SK-N-SH (cell line): ENCODE results near the gene NRG3. TPM values are rescaled to one million over a fixed set of nuclear protein-coding genes. Genes with fewer than 3 reads are reported as not detected.
A peak's percentile ranks its signal among the peaks of the same experiment; 100 is the strongest.

ENCODE experiments used
- CTCF ChIA-PET: fragments of 300-600, 350-600 bp; formaldehyde crosslinking; extraction: SDS; loops from one replicate; lab custom pipeline; 2021; lab: Yijun Ruan, JAX
- POLR2A ChIA-PET: fragments of 350-600 bp; sonication (Branson Sonifier 250); formaldehyde crosslinking; extraction: SDS; loops from one replicate; lab custom pipeline; 2020; ENCODE audit warnings: antibody characterized with exemption, inconsistent platforms; lab: Yijun Ruan, JAX
- DNase-seq: peaks from one replicate; pipeline ENCODE4 v3.0.0; 2012
- H2AFZ ChIP-seq: fragments of 200-600 bp; sonication (generic); 2 replicates; pipeline ENCODE4 v1.8.1; 2016; ENCODE audit warnings: antibody characterized with exemption, mild to moderate bottlenecking, low read depth
- H3F3A ChIP-seq: fragments of 200-600 bp; sonication (generic); replicated peaks from 2 replicates; pipeline ENCODE3; 2016; ENCODE audit warnings: antibody characterized with exemption, mild to moderate bottlenecking; ENCODE audit not compliant: insufficient read depth
- H3K27ac ChIP-seq, 2 experiments: fragments of 200-500 bp in 1 of 2; fragments of 200-600 bp in 1 of 2; sonication (Bioruptor generic) in 1 of 2; sonication (generic), shearing (Covaris generic) in 1 of 2; 2 replicates each; pipeline versions ENCODE4 v1.5.1 to v1.6.1; 2014 to 2016; ENCODE audit warnings: low read depth in 2 of 2, inconsistent platforms in 1 of 2, low read length in 1 of 2, mild to moderate bottlenecking in 1 of 2, mixed read lengths in 1 of 2
- H3K27me3 ChIP-seq: fragments of 200-600 bp; sonication (generic), shearing (Covaris generic); 2 replicates; pipeline ENCODE4 v1.6.1; 2016; ENCODE audit warnings: mixed run types; ENCODE audit not compliant: insufficient read depth
- H3K36me3 ChIP-seq, 2 experiments: fragments of 200-500 bp in 1 of 2; fragments of 200-600 bp in 1 of 2; sonication (Bioruptor generic) in 1 of 2; sonication (generic) in 1 of 2; replicated peaks in 1 of 2; 2 replicates each; pipeline versions ENCODE3 to v1.5.1; 2014 to 2016; ENCODE audit warnings: low read length in 1 of 2, mild to moderate bottlenecking in 1 of 2; ENCODE audit not compliant: insufficient read depth in 2 of 2, control insufficient read depth in 1 of 2
- H3K4me1 ChIP-seq, 2 experiments: fragments of 200-500 bp in 1 of 2; fragments of 200-600 bp in 1 of 2; sonication (Bioruptor generic) in 1 of 2; sonication (generic), shearing (Covaris generic) in 1 of 2; 2 replicates each; pipeline versions ENCODE4 v1.5.1 to v1.6.1; 2014 to 2016; ENCODE audit warnings: low read depth in 1 of 2, low read length in 1 of 2, mixed run types in 1 of 2; ENCODE audit not compliant: insufficient read depth in 2 of 2, control insufficient read depth in 1 of 2
- H3K4me2 ChIP-seq: fragments of 200-600 bp; sonication (generic), shearing (Covaris generic); 2 replicates; pipeline ENCODE4 v1.6.1; 2017; ENCODE audit warnings: mixed run types
- H3K4me3 ChIP-seq, 2 experiments: fragments of 200-500 bp in 1 of 2; fragments of 200-600 bp in 1 of 2; sonication (Bioruptor generic) in 1 of 2; sonication (generic), shearing (Covaris generic) in 1 of 2; 2 replicates each; pipeline versions ENCODE4 v1.5.1 to v1.8.1; 2014 to 2016; ENCODE audit warnings: low read depth in 2 of 2, inconsistent platforms in 1 of 2, low read length in 1 of 2, mild to moderate bottlenecking in 1 of 2, mixed read lengths in 1 of 2, moderate library complexity in 1 of 2
- H3K79me2 ChIP-seq: fragments of 200-600 bp; sonication (generic); 2 replicates; pipeline ENCODE4 v1.8.1; 2017; ENCODE audit warnings: mild to moderate bottlenecking; ENCODE audit not compliant: insufficient read depth
- H3K9ac ChIP-seq: fragments of 200-600 bp; sonication (generic); 2 replicates; pipeline ENCODE4 v1.6.1; 2017; ENCODE audit warnings: mixed run types
- H3K9me2 ChIP-seq: fragments of 200-600 bp; sonication (generic); 2 replicates; pipeline ENCODE4 v1.6.1; 2017; ENCODE audit warnings: mixed run types
- H3K9me3 ChIP-seq: fragments of 200-600 bp; sonication (generic); 2 replicates; pipeline ENCODE4 v1.6.1; 2017; ENCODE audit warnings: mixed run types, mild to moderate bottlenecking, moderate library complexity
- H4K20me1 ChIP-seq: fragments of 200-600 bp; sonication (generic); 2 replicates; pipeline ENCODE4 v1.6.1; 2017; ENCODE audit warnings: mild to moderate bottlenecking, mixed run types; ENCODE audit not compliant: insufficient read depth
- ELF1 ChIP-seq: IDR thresholded peaks from 2 replicates; pipeline ENCODE4 v1.4.0; 2012
- FOSL2 ChIP-seq: IDR thresholded peaks from 2 replicates; pipeline ENCODE4 v1.4.0; 2012; ENCODE audit warnings: low read depth, mild to moderate bottlenecking, moderate library complexity, borderline replicate concordance
- PBX3 ChIP-seq: IDR thresholded peaks from 2 replicates; pipeline ENCODE4; 2012
- RCOR1 ChIP-seq: fragments of 150-350 bp; IDR thresholded peaks from 2 replicates; pipeline ENCODE4 v1.6.1; 2017; ENCODE audit warnings: antibody characterized with exemption, low read length
- SIN3A ChIP-seq: IDR thresholded peaks from 2 replicates; pipeline ENCODE4 v1.6.1; 2012; ENCODE audit warnings: low read depth, mild to moderate bottlenecking, low read length, moderate library complexity, borderline replicate concordance
- TEAD4 ChIP-seq: IDR thresholded peaks from 2 replicates; pipeline ENCODE4 v1.4.0; 2012; ENCODE audit warnings: mild to moderate bottlenecking, borderline replicate concordance; ENCODE audit not compliant: insufficient read depth
- YY1 ChIP-seq: IDR thresholded peaks from 2 replicates; pipeline ENCODE4 v1.4.0; 2012; ENCODE audit warnings: low read depth, mild to moderate bottlenecking
- WGBS: methylation state at CpG from one replicate; pipeline ENCODE4 v1.1.6; 2017; ENCODE audit warnings: low lambda C conversion rate; 5-methylcytosine and 5-hydroxymethylcytosine counted together
- polyA plus RNA-seq, 3 experiments: library from polyadenylated mRNA; depleted of rRNA; stranded (reverse); fragments of >200 nt; gene quantifications; 2 replicates each; pipeline ENCODE4 v1.2.3, GENCODE V29; 2012
- TF ChIP-seq, protein P1 (sequence below): IDR thresholded peaks from 2 replicates; pipeline ENCODE4 v1.4.0; 2012; ENCODE audit warnings: low read depth, borderline replicate concordance
- TF ChIP-seq, protein P2 (sequence below): fragments of 200-600 bp; sonication (generic); IDR thresholded peaks from 2 replicates; pipeline ENCODE4 v1.6.1; 2017; ENCODE audit warnings: antibody characterized with exemption, mild to moderate bottlenecking, moderate library complexity
- TF ChIP-seq, protein P3 (sequence below): IDR thresholded peaks from 2 replicates; pipeline ENCODE4 v1.6.1; 2012; ENCODE audit warnings: mild to moderate bottlenecking, low read depth, low read length, moderate library complexity

The NRG3 gene
- polyA plus RNA-seq, 1 of the 3 experiments (the other 2 are of a cell fraction) = 0.03 TPM

- CTCF ChIA-PET = no interaction called here
- Histone ChIP-seq H2AFZ (peak overlapping the region; percentile 14; the same call in 1 of the 2 replicates), H3K79me2 (no peaks in the 10 kb centered on the region), H3K9me2 (no peaks in the 10 kb centered on the region; the same call in 1 of the 2 replicates), H3F3A (peaks cover under 1% of the 10 kb centered on the region), H3K4me2 (no peak overlapping the region), H3K27me3 (no peaks in the 10 kb centered on the region), H3K9me3 (no peaks in the 10 kb centered on the region), H3K4me1 (peaks cover 4 to 5% of the 10 kb centered on the region in 2 experiments; a peak in 3 of 4 replicates), H3K4me3 (no peak overlapping the region), H3K36me3 (no peaks in the 10 kb centered on the region), H4K20me1 (no peaks in the 10 kb centered on the region), H3K9ac (no peak overlapping the region), H3K27ac (no peak overlapping the region)
- POLR2A ChIA-PET = no interaction called here
- no peak for DNase-seq
- TF ChIP-seq, protein P1, sequence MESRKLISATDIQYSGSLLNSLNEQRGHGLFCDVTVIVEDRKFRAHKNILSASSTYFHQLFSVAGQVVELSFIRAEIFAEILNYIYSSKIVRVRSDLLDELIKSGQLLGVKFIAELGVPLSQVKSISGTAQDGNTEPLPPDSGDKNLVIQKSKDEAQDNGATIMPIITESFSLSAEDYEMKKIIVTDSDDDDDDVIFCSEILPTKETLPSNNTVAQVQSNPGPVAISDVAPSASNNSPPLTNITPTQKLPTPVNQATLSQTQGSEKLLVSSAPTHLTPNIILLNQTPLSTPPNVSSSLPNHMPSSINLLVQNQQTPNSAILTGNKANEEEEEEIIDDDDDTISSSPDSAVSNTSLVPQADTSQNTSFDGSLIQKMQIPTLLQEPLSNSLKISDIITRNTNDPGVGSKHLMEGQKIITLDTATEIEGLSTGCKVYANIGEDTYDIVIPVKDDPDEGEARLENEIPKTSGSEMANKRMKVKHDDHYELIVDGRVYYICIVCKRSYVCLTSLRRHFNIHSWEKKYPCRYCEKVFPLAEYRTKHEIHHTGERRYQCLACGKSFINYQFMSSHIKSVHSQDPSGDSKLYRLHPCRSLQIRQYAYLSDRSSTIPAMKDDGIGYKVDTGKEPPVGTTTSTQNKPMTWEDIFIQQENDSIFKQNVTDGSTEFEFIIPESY = no peak
- TF ChIP-seq YY1 = no peak
- TF ChIP-seq, protein P2, sequence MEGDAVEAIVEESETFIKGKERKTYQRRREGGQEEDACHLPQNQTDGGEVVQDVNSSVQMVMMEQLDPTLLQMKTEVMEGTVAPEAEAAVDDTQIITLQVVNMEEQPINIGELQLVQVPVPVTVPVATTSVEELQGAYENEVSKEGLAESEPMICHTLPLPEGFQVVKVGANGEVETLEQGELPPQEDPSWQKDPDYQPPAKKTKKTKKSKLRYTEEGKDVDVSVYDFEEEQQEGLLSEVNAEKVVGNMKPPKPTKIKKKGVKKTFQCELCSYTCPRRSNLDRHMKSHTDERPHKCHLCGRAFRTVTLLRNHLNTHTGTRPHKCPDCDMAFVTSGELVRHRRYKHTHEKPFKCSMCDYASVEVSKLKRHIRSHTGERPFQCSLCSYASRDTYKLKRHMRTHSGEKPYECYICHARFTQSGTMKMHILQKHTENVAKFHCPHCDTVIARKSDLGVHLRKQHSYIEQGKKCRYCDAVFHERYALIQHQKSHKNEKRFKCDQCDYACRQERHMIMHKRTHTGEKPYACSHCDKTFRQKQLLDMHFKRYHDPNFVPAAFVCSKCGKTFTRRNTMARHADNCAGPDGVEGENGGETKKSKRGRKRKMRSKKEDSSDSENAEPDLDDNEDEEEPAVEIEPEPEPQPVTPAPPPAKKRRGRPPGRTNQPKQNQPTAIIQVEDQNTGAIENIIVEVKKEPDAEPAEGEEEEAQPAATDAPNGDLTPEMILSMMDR = no peak
- TF ChIP-seq, protein P3, sequence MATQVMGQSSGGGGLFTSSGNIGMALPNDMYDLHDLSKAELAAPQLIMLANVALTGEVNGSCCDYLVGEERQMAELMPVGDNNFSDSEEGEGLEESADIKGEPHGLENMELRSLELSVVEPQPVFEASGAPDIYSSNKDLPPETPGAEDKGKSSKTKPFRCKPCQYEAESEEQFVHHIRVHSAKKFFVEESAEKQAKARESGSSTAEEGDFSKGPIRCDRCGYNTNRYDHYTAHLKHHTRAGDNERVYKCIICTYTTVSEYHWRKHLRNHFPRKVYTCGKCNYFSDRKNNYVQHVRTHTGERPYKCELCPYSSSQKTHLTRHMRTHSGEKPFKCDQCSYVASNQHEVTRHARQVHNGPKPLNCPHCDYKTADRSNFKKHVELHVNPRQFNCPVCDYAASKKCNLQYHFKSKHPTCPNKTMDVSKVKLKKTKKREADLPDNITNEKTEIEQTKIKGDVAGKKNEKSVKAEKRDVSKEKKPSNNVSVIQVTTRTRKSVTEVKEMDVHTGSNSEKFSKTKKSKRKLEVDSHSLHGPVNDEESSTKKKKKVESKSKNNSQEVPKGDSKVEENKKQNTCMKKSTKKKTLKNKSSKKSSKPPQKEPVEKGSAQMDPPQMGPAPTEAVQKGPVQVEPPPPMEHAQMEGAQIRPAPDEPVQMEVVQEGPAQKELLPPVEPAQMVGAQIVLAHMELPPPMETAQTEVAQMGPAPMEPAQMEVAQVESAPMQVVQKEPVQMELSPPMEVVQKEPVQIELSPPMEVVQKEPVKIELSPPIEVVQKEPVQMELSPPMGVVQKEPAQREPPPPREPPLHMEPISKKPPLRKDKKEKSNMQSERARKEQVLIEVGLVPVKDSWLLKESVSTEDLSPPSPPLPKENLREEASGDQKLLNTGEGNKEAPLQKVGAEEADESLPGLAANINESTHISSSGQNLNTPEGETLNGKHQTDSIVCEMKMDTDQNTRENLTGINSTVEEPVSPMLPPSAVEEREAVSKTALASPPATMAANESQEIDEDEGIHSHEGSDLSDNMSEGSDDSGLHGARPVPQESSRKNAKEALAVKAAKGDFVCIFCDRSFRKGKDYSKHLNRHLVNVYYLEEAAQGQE = no peak
- no peak for TF ChIP-seq FOSL2
- TF ChIP-seq ELF1 = no peak
- no peak for TF ChIP-seq RCOR1
- no peak for TF ChIP-seq TEAD4
- no peak for TF ChIP-seq SIN3A
- no peak for TF ChIP-seq PBX3
- WGBS = 76% methylated on average over 10 of the region's 10 CpGs
Measured at GRCh38 chr10:82888809-82889455, 1013.9 kb downstream of the NRG3 start.
